Endothelial cell of umbilical vein (primary cell): Measurements from ENCODE around the gene VASN. TPM values are rescaled to one million over a fixed set of nuclear protein-coding genes. Genes with fewer than 3 reads are reported as not detected.

Source experiments
- BruUV-seq: library from RNA; stranded (reverse); fragments of 400-500 nt; replicated peaks from 2 replicates; lab custom pipeline; 2021; lab: Mats Ljungman, UMichigan
- CTCF ChIA-PET: fragments of 300-600, 350-600 bp; sonication (Branson Sonifier 250); formaldehyde crosslinking; loops from one replicate; lab custom pipeline; 2021; ENCODE audit warnings: antibody characterized with exemption, inconsistent platforms; lab: Charles Lee
- POLR2A ChIA-PET: fragments of 300-600, 350-600 bp; sonication (Branson Sonifier 250); formaldehyde crosslinking; loops from one replicate; lab custom pipeline; 2021; ENCODE audit warnings: antibody characterized with exemption, inconsistent platforms; lab: Charles Lee
- DNase-seq: peaks from one replicate; pipeline ENCODE4 v3.0.0-alpha.2; 2011; ENCODE audit warnings: low read depth, low spot score
- FAIRE-seq: peaks from 2 replicates; lab custom pipeline; 2011; peaks lifted over from hg19 to GRCh38; lab: Jason Lieb, UNC
- H2AFZ ChIP-seq: 2 replicates; pipeline ENCODE4 v1.6.0; 2012; ENCODE audit warnings: low read depth, low read length, control low read depth, inconsistent platforms
- H3K27ac ChIP-seq: 2 replicates; pipeline ENCODE4 v1.5.1; 2011; ENCODE audit warnings: low read depth, mild to moderate bottlenecking, control low read depth, low read length, moderate library complexity; ENCODE audit not compliant: insufficient read depth
- H3K27me3 ChIP-seq, 2 experiments: 2 replicates each; pipeline versions ENCODE4 v1.6.0 to v1.6.1; 2011; ENCODE audit warnings: low read length in 2 of 2, mixed read lengths in 1 of 2; ENCODE audit not compliant: control insufficient read depth in 2 of 2, insufficient read depth in 2 of 2
- H3K36me3 ChIP-seq, 2 experiments: 2 replicates in 1 of 2; 3 replicates in 1 of 2; pipeline ENCODE4 v1.5.1; 2011; ENCODE audit warnings: low read length in 2 of 2, mild to moderate bottlenecking in 1 of 2, moderate library complexity in 1 of 2; ENCODE audit not compliant: control insufficient read depth in 2 of 2, insufficient read depth in 2 of 2; ENCODE audit errors: extremely low read depth in 1 of 2
- H3K4me1 ChIP-seq: 3 replicates; pipeline ENCODE4 v1.5.1; 2011; ENCODE audit warnings: mild to moderate bottlenecking, low read length; ENCODE audit not compliant: control insufficient read depth, insufficient read depth; ENCODE audit errors: extremely low read depth
- H3K4me2 ChIP-seq: 2 replicates; pipeline ENCODE4 v1.6.1; 2011; ENCODE audit warnings: low read length, control low read depth, mixed read lengths; ENCODE audit not compliant: insufficient read depth
- H3K4me3 ChIP-seq, 3 experiments: fragments of 200-600 bp in 1 of 3; sonication (generic), shearing (Covaris generic) in 1 of 3; replicated peaks in 1 of 3; 2 replicates each; pipeline ENCODE4 v1.5.1; 2011 to 2016; ENCODE audit warnings: control low read depth in 3 of 3, low read length in 3 of 3, mild to moderate bottlenecking in 2 of 3, inconsistent platforms in 1 of 3, low read depth in 1 of 3, moderate library complexity in 1 of 3; ENCODE audit not compliant: insufficient read depth in 1 of 3
- H3K79me2 ChIP-seq: 2 replicates; pipeline ENCODE4 v1.6.0; 2012; ENCODE audit warnings: low read length, inconsistent platforms; ENCODE audit not compliant: control insufficient read depth, insufficient read depth
- H3K9ac ChIP-seq: replicated peaks from 2 replicates; pipeline ENCODE3; 2011; ENCODE audit warnings: low read length, control low read depth; ENCODE audit not compliant: insufficient read depth; ENCODE audit errors: extremely low read depth
- H3K9me1 ChIP-seq: replicated peaks from 3 replicates; pipeline ENCODE4 v1.6.0; 2011; ENCODE audit warnings: mild to moderate bottlenecking, low read length; ENCODE audit not compliant: control insufficient read depth, insufficient read depth; ENCODE audit errors: extremely low read depth
- H3K9me3 ChIP-seq: replicated peaks from 2 replicates; pipeline ENCODE4 v1.5.1; 2012; ENCODE audit warnings: low read length, inconsistent platforms; ENCODE audit not compliant: control insufficient read depth, insufficient read depth
- H4K20me1 ChIP-seq: replicated peaks from 2 replicates; pipeline ENCODE3; 2011; ENCODE audit warnings: mild to moderate bottlenecking, low read length; ENCODE audit not compliant: control insufficient read depth, insufficient read depth; ENCODE audit errors: extremely low read depth
- EZH2 ChIP-seq: IDR thresholded peaks from 2 replicates; pipeline ENCODE4 v1.6.1; 2012; ENCODE audit warnings: borderline replicate concordance, low read depth, mild to moderate bottlenecking, moderate library complexity, low read length, inconsistent platforms; ENCODE audit not compliant: severe bottlenecking
- FOS ChIP-seq: IDR thresholded peaks from 2 replicates; pipeline ENCODE4 v1.6.1; 2011; ENCODE audit warnings: mild to moderate bottlenecking, low read length, moderate library complexity, borderline replicate concordance; ENCODE audit not compliant: insufficient read depth
- GATA2 ChIP-seq: IDR thresholded peaks from 2 replicates; pipeline ENCODE4 v1.7.0; 2011; ENCODE audit warnings: low read depth, mild to moderate bottlenecking, moderate library complexity, mixed read lengths, low read length; ENCODE audit not compliant: insufficient read length, insufficient read depth
- JUN ChIP-seq: IDR thresholded peaks from 2 replicates; pipeline ENCODE4 v1.6.1; 2011; ENCODE audit warnings: borderline replicate concordance, low read depth; ENCODE audit not compliant: insufficient read length, insufficient read depth
- MYC ChIP-seq: IDR thresholded peaks from one replicate; pipeline ENCODE4 v1.6.1; 2011; ENCODE audit warnings: mild to moderate bottlenecking, low read depth, low read length
- POLR2A ChIP-seq: IDR thresholded peaks from 2 replicates; pipeline ENCODE4 v1.6.1; 2012; ENCODE audit warnings: low read depth, mild to moderate bottlenecking, control low read depth, low read length
- POLR2AphosphoS5 ChIP-seq: IDR thresholded peaks from 2 replicates; pipeline ENCODE4 v1.6.1; 2012; ENCODE audit warnings: low read depth, mild to moderate bottlenecking, control low read depth, low read length, moderate library complexity; ENCODE audit not compliant: insufficient read depth
- dilution Hi-C: fragments of 300-500 bp; cut with MboI; formaldehyde crosslinking; loops from one replicate; pipeline ENCODE4 v1.15.0; 2019; ENCODE audit warnings: low sequenced_read_pairs; ENCODE audit not compliant: extremely low pct_ligation_motif_present
- intact Hi-C: fragments of 100-400 bp; cut with micrococcal nuclease; formaldehyde crosslinking; loops from one replicate; pipeline ENCODE4 v1.10.0; 2022
- polyA plus RNA-seq, 4 experiments: library from polyadenylated mRNA; depleted of rRNA in 3 of 4; stranded (reverse) in 3 of 4; unstranded in 1 of 4; fragments of >200 nt; gene quantifications; 2 replicates each; pipeline versions ENCODE4 v1.2.1 to v1.2.3, GENCODE V29; 2011 to 2012; ENCODE audit warnings: missing spikeins in 1 of 4
- total RNA-seq: library from RNA; stranded (reverse); gene quantifications from 2 replicates; pipeline ENCODE4 v1.2.3, GENCODE V29; 2021
- TF ChIP-seq, protein P1 (sequence below), 2 donors: IDR thresholded peaks; 1 replicate in 1 of 2; 2 replicates in 1 of 2; pipeline ENCODE4 v1.5.1; 2011; ENCODE audit warnings: low read length in 2 of 2, mild to moderate bottlenecking in 2 of 2, moderate library complexity in 2 of 2, control low read depth in 1 of 2, inconsistent platforms in 1 of 2, low read depth in 1 of 2; ENCODE audit not compliant: insufficient read depth in 1 of 2; ENCODE audit errors: extremely low read depth in 1 of 2
- TF ChIP-seq, protein P2 (sequence below): IDR thresholded peaks from 2 replicates; pipeline ENCODE4 v1.6.1; 2011; ENCODE audit not compliant: insufficient read depth, insufficient read length

The VASN gene
- total and polyA plus RNA-seq, 2 donors (not counting 3 experiments of a cell fraction or from before 2014, with no cell fraction given): 0.41 to 0.42 TPM

DNA sequence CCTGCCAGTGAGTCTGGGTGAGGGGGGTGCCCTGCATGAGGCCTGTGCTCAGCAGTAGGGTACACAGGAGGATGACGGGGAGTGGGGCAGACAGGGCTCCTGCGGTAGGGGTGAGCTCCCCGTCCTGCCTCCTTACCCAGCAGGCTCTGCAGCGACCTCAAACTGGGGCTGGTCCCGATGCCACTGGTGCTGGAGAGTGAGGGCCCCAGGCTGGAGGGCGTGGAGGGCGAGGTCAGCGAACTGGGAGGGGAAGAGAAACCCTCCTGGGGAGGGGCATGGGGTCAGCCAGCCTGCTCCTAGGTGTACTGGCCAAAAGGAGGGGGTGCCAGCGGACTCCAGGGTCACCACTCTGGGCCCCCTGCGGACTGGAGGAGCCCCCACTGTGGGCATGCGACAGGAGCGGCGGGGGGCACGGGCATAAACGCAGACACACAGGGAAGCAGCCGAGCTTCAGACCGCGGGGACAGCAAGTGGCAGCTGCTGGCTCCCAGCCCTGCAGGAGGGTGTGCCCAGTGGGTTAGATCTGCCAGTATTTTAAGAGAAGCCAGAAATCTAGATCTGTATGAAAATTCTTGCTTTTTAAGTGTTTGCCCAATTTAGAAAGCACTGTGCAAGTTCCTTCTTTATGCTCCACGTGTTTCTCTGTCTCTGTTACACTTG, 9.0 kb upstream of the VASN start:
- H3K4me1 ChIP-seq: no peaks in the 10 kb centered on the region
- no peak overlapping the region for H3K27ac ChIP-seq
- no peaks in the 10 kb centered on the region for H3K9me3 ChIP-seq
- FAIRE-seq: no peak
- H3K79me2 ChIP-seq: no peaks in the 10 kb centered on the region
- H2AFZ ChIP-seq: no peak overlapping the region
- H3K36me3 ChIP-seq: peaks cover 0 to 26% of the 10 kb centered on the region in 2 experiments
- no TSS peak for BruUV-seq
- intact Hi-C loops (no loop called here), dilution Hi-C loops (no loop called here)
- H3K4me3 ChIP-seq: no peak overlapping the region
- no peaks in the 10 kb centered on the region for H3K27me3 ChIP-seq
- H3K9me1 ChIP-seq: no peaks in the 10 kb centered on the region
- H4K20me1 ChIP-seq: no peaks in the 10 kb centered on the region
- H3K9ac ChIP-seq: no peak overlapping the region
- no peak for DNase-seq
- POLR2A ChIA-PET: no interaction called here
- TF ChIP-seq, protein P1, sequence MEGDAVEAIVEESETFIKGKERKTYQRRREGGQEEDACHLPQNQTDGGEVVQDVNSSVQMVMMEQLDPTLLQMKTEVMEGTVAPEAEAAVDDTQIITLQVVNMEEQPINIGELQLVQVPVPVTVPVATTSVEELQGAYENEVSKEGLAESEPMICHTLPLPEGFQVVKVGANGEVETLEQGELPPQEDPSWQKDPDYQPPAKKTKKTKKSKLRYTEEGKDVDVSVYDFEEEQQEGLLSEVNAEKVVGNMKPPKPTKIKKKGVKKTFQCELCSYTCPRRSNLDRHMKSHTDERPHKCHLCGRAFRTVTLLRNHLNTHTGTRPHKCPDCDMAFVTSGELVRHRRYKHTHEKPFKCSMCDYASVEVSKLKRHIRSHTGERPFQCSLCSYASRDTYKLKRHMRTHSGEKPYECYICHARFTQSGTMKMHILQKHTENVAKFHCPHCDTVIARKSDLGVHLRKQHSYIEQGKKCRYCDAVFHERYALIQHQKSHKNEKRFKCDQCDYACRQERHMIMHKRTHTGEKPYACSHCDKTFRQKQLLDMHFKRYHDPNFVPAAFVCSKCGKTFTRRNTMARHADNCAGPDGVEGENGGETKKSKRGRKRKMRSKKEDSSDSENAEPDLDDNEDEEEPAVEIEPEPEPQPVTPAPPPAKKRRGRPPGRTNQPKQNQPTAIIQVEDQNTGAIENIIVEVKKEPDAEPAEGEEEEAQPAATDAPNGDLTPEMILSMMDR (IDR thresholded peaks at IDR 0.05; ENCODE audit: extremely low read depth in 1 of 2, insufficient read depth in 1 of 2, low read depth in 1 of 2, low read length in 2 of 2): no peak
- TF ChIP-seq POLR2AphosphoS5 (no peak), GATA2 (no peak), FOS (no peak), JUN (no peak), POLR2A (no peak), EZH2 (no peak), MYC (no peak)
- TF ChIP-seq, protein P2, sequence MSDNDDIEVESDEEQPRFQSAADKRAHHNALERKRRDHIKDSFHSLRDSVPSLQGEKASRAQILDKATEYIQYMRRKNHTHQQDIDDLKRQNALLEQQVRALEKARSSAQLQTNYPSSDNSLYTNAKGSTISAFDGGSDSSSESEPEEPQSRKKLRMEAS: no peak
- CTCF ChIA-PET: interaction anchor here (1.0 to 5.6 kb wide), 3 partner anchors 12 to 41 kb away, joined by 3 to 102 read pairs (median 3); no protein-coding TSS in a partner anchor
- H3K4me2 ChIP-seq: no peak overlapping the region
